Epithelial cell of proximal tubule (primary cell): ENCODE results near the gene KCTD15. TPM values are rescaled to one million over a fixed set of nuclear protein-coding genes. Genes with fewer than 3 reads are reported as not detected.

Experiments
- DNase-seq: peaks from one replicate; pipeline ENCODE4 v3.0.0-alpha.2; 2011; ENCODE audit warnings: low read depth
- H3K4me3 ChIP-seq: 2 replicates; pipeline ENCODE4 v1.5.1; 2011; ENCODE audit warnings: low read depth, mild to moderate bottlenecking, low read length
- CTCF ChIP-seq: conservative IDR thresholded peaks from 2 replicates; pipeline ENCODE4 v1.5.1; 2012; ENCODE audit warnings: low read depth, mild to moderate bottlenecking, low read length
- total RNA-seq: library from RNA; depleted of rRNA; stranded (reverse); fragments of >200 nt; gene quantifications from 2 replicates; pipeline ENCODE4 v1.2.3, GENCODE V29; 2015

KCTD15 gene
- total RNA-seq, 1 donor from 2014 or later: 22.4 TPM

- no peak overlapping the region for H3K4me3 ChIP-seq
- no peak for DNase-seq
- no peak for TF ChIP-seq CTCF
These were observed 47.8 kb downstream of the KCTD15 start for GRCh38 chr19:33844478-33844877.

- no peak for DNase-seq
- TF ChIP-seq CTCF: no peak
- no peak overlapping the region for H3K4me3 ChIP-seq
These were observed 48.8 kb downstream of the KCTD15 start for GRCh38 chr19:33845498-33845897.

- TF ChIP-seq CTCF: no peak
- no peak overlapping the region for H3K4me3 ChIP-seq
- no peak for DNase-seq
These were observed 53.0 kb downstream of the KCTD15 start for GRCh38 chr19:33849551-33850147.

GRCh38 chr19:33859016-33859415, 62.3 kb downstream of the KCTD15 start:
- no peak for TF ChIP-seq CTCF
- no peak overlapping the region for H3K4me3 ChIP-seq
- DNase-seq: no peak

GRCh38 chr19:33860312-33861090, 63.8 kb downstream of the KCTD15 start:
- DNase-seq: no peak
- TF ChIP-seq CTCF: no peak
- no peak overlapping the region for H3K4me3 ChIP-seq

- no peak overlapping the region for H3K4me3 ChIP-seq
- no peak for TF ChIP-seq CTCF
- DNase-seq: no peak
These were observed 65.3 kb downstream of the KCTD15 start for GRCh38 chr19:33861950-33862349.

GRCh38 chr19:33862981-33863380, 66.3 kb downstream of the KCTD15 start:
- no peak overlapping the region for H3K4me3 ChIP-seq
- no peak for TF ChIP-seq CTCF
- no peak for DNase-seq
